OCI-LY1 (cell line): ENCODE data around the gene TET3.

Experiments used
- EZH2 ChIP-seq: fragments of 200-600 bp; sonication (generic), shearing (Covaris generic); IDR thresholded peaks from 2 replicates; pipeline ENCODE4 v1.8.0; 2017; ENCODE audit warnings: borderline replicate concordance, mixed run types, mild to moderate bottlenecking, antibody characterized with exemption, low read length, moderate library complexity, mixed read lengths
- TF ChIP-seq, protein P1 (sequence below): fragments of 200-600 bp; sonication (generic), shearing (Covaris generic); IDR thresholded peaks from 2 replicates; pipeline ENCODE4 v1.5.1; 2017; ENCODE audit warnings: mild to moderate bottlenecking, antibody characterized with exemption, low read length, moderate library complexity, mixed read lengths

DNA sequence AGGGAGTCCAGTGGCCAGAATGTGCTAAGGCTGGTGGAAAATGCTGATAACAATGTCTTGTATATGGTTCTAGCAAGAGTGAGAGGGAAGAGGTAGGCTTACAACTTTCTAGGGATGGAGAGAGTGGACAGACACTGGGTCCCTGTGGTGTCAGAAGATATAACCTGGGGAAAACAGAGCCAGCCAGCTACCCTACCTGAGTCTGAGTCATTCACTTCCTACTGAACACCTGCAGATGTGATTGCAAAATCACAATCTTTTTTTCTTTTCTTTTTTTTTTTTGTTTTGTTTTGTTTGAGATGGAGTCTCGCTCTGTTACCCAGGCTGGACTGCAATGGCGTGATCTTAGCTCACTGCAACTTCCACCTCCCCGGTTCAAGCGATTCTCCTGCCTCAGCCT is 7.3 kb downstream of the TET3 start:
- TF ChIP-seq EZH2: no peak
- TF ChIP-seq, protein P1, sequence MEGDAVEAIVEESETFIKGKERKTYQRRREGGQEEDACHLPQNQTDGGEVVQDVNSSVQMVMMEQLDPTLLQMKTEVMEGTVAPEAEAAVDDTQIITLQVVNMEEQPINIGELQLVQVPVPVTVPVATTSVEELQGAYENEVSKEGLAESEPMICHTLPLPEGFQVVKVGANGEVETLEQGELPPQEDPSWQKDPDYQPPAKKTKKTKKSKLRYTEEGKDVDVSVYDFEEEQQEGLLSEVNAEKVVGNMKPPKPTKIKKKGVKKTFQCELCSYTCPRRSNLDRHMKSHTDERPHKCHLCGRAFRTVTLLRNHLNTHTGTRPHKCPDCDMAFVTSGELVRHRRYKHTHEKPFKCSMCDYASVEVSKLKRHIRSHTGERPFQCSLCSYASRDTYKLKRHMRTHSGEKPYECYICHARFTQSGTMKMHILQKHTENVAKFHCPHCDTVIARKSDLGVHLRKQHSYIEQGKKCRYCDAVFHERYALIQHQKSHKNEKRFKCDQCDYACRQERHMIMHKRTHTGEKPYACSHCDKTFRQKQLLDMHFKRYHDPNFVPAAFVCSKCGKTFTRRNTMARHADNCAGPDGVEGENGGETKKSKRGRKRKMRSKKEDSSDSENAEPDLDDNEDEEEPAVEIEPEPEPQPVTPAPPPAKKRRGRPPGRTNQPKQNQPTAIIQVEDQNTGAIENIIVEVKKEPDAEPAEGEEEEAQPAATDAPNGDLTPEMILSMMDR: no peak
